Measurements from ENCODE around the gene HOXB9.

DNA sequence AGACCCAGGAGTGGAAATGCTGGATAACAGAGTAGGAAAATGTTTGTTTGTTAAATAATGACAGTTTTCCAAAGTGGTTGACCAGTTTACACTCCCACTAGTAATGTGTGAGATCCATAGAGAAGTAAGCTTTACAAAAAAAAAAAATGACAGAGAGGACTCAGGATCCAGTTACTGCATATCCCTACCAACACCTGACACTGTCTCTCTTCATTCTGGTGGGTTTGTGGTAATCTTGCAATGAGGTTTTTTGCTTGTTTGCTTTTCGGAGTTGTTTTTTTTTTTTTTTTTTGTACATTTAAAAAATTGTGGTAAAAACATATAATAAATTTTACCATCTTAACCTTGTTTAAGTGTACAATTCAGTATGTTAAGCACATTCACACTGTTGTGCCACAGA, 23.6 kb upstream of the HOXB9 start:
- TF ChIP-seq CTCF (IDR thresholded peaks at IDR 0.05 in 4 of 5, conservative IDR thresholded peaks at IDR 0.05 in 1 of 5) (no peak), POLR2A (IDR thresholded peaks at IDR 0.05) (no peak)

Data from gastrocnemius medialis (tissue), 4 donors.